ENCODE measurements around the gene KRTAP12-4.
"Not testable (repeated sequence)": the region's sequence is repeated elsewhere in the genome, so short reads cannot be mapped to it uniquely, and the experiment has no call there.

KRTAP12-4 gene, protein sequence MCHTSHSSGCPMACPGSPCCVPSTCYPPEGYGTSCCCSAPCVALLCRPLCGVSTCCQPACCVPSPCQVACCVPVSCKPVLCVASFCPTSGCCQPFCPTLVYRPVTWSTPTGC

DNA sequence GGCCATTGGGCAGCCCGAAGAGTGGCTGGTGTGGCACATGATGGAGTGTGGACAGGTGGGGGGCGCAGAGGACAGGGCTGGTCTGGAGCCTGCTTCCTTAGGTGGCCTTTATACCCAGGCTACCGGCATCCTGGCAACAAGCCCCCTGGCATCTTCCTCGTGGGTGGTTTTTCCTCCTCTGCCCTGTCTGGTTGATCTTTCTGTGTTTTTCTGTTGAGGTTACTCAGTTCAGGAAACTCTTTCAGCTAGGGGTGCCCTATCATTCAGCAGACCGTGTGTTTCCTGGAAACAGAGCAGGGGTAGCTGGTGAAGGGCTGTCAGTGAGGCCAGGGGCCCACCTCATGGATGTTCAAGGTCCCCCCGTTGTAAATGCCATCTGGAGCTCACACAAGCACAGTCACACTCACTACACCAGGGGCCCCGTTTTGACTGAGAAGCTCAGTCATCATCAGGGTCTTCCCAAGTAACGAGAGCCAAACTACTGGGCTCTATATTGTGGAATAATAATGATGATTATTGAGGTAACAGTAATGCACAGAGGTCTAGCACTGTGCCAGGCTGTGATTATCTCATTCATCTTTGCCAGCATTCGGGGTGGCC is at the start of gene KRTAP12-4:
Gene KRTAP12-4, minus strand, starts transcription at position 84 of the 600 bp plus-strand sequence. Its CDS starts 45 bp downstream, at position 39.
- no peak for DNase-seq (ENCODE audit: low read depth)

DNA sequence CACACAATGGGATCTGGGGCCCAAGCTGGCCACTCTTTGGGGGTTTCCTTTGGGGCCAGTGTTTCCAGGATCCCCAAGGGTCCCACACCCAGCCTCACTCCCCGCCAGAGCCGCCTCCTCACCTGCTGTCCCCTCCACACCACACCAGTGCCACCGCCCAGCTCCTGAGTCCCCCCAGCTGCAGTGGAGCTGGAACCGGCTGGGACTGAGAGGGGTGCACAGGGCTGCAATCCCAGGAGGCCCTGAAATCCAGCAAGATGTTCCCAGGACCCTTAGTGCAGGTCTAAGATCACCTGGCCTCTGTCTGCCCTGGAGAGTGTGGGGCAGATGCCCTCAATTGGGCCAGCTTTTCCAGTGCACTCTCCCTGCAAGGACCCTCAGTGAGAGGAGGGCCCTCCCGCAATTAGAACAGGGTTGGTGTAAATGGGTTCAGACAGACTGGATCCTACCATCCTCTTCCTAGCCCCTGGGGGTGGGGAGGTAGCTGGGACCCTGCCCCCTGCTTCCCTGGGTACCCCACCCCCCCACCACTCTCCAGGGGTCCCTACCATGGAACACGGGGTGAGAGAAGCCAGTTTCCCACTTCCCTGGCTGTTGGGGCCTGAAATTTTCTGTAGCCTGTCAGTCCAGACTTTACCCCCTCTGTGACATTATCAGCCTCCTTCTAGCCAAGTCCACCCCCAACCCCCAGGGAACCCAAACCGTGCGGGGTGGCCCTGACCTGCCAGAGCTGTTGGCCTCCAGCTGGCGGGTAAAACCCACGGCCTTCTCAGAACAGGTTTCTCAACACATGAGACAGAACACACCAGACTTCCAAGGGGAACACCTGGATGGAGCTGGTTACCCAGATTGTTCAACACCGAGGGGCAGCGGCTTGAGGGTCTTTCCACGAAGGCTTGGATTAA is 49.5 kb upstream of the KRTAP12-4 start:
- no peak for DNase-seq (ENCODE audit: low read depth)

DNA sequence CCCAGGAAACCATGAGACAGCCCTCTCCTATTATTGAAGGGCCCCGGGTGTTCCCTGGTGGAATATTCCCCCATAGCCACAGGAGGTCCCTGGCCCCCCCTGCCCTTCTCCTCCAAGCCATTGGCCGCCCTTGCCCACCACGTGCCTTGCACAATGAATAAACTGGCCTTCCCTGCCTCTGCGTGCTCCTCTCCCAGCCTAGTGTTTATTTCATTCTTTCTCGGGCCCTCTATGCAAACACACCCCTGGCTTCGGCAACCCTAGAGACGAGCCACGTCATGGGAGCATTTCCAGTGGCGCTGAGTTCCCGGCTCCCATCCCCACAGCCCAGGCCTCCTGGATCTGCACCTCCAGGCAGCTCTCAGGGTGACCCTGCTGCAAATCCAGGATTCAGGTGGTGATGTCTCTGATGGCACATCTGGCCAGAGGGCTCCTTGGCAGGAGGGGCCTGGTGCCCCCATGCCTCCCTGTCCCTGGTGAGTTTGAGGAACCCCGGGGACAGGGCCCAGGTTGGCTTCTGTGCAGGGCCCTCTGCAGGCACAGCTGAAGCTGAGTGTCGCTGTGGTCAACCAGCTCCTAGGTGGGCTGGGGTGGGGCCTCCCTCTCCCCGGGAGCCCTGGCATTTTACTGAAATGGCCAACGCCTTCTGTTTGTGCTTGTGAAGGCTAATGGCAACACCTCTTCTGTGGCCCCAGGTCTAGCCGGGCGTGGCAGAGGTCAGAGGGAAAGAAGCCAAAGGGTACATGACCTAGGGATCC is 48.7 kb upstream of the KRTAP12-4 start:
- no peak for DNase-seq (ENCODE audit: low read depth)

DNA sequence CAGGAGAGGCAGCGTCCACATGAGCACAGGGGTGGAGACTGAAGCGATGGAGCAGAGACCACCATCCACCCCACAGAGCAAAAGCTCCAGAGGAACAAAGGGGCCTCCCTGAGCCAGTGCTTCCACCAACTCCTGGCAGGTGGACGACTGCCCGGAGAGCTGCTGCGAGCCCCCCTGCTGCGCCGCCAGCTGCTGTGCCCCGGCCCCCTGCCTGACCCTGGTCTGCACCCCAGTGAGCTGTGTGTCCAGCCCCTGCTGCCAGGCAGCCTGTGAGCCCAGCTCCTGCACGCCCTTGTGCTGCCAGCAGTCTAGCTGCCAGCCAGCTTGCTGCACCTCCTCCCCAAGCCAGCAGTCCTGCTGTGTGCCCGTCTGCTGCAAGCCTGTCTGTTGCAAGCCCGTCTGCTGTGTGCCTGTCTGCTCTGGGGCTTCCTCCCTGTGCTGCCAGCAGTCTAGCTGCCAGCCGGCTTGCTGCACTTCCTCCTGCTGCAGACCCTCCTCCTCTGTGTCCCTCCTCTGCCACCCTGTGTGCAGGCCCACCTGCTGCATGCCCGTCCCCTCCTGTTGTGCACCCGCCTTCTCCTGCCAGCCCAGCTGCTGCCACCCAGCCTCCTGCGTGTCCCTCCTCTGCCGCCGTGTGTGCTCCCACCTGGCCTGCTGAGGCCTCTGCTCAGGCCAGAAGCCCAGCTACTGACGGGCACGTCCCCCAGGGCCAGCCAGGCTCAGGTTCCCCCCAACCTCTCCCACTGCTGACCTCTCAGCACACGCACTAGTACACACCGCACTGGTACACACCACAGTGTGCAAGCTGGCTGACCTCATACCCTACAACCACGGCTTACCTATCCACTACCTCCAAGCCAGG is 47.9 kb upstream of the KRTAP12-4 start:
- DNase-seq (ENCODE audit: low read depth) = no peak

DNA sequence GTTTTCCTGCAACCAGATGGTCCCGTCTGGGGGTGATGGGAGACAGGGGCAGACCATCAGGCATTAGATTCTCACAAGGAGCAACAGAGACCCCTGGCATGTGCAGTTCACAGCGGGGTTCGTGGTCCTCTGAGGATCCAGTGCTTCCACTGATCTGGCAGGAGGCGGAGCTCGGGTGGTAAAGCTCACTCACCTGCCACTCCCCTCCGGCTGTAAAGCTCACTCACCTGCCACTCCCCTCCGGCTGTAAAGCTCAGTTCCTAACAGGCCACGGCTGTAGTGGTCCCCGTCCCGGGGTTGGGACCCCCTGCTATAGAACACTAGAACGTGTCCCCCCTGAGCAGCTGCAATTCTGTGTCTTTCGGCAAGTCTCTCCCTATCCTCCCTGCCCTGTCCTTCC is 47.1 kb upstream of the KRTAP12-4 start:
- no peak for DNase-seq (ENCODE audit: low read depth)

DNA sequence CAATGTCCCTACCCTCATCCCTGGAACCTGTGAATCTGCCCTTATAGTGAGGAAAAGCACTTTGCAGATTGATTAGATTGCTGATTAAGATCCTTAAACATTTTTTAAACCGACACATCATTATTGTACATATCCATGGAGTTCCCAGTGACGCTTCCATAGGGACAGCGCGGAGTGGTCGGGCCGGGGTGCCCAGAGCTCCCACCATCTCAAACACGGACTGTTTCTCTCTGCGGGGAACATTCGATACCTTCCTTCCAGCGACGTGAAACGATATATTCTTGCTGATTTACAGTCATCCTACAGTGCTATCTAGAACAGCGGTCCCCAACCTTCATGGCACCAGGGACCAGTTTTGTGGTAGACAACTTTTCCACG is 46.6 kb upstream of the KRTAP12-4 start:
- no peak for DNase-seq (ENCODE audit: low read depth)

DNA sequence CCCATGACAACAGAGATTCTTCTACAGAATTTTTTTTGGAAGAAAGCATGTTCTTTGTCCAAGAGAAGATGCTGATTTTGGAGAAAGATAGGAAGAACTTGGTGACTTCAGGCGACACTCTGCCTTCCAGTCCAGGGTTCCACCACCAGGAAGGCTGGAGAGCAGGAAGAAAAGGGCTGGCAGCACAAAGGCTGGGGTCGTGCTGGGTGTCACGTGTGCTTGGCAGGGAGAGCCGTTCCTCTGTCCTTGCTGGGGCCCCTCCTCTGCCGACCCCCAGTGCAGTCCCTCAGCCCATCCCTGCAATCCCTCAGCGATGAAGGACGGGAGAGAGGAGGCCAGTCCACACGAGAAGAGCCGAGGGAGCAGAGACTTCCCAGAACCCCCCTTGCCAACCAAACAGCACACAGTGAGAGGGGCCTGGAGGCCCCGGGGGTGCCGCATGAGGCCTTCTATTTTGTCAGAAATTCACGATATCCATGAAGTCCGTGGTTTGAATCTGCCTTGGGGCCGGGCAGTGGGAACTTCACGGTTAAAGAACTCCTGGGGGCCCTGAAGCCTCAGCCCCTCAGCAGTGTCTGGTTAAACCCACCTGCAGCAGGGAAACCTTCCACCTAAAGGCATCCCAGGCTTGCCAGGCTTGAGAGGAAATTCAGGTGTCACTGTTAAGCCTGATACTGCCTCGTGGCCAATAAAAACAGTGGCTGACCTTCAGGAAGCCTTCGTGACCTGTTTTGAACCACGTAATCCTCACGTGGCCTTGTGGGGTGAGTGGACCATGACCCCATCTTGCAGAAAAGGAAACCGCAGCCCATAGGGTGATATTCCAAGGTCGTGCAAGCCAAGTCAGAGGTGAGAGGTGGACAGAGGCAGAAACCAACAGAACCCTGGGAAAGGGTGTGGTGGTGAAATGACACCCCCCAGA is 45.9 kb upstream of the KRTAP12-4 start:
- DNase-seq (ENCODE audit: low read depth) = no peak

DNA sequence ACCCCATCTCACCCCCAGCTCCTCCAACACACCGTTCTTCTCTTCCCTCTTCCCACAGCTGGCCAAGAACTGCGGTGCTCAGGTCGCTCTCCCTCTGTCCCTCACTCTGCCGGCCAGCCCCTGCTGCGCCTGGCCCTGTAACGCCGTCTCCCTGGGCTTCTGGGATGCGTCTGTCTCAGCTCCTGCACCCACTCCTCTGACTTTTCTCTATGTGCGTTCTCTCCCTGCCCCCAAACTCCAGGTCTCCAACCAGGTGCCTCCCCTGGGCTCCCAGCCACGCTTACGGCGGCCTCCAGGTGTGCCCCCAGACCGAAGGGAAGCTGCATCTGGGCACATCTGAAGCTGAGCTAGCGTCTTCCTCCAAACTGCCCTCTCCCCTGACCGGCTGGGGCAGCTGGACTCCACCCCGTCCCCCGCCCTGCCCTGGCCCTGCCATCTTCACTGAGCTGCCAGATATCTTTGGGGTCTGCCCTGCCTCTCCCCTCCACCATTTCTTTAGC is 45.1 kb upstream of the KRTAP12-4 start:
- no peak for DNase-seq (ENCODE audit: low read depth)

DNA sequence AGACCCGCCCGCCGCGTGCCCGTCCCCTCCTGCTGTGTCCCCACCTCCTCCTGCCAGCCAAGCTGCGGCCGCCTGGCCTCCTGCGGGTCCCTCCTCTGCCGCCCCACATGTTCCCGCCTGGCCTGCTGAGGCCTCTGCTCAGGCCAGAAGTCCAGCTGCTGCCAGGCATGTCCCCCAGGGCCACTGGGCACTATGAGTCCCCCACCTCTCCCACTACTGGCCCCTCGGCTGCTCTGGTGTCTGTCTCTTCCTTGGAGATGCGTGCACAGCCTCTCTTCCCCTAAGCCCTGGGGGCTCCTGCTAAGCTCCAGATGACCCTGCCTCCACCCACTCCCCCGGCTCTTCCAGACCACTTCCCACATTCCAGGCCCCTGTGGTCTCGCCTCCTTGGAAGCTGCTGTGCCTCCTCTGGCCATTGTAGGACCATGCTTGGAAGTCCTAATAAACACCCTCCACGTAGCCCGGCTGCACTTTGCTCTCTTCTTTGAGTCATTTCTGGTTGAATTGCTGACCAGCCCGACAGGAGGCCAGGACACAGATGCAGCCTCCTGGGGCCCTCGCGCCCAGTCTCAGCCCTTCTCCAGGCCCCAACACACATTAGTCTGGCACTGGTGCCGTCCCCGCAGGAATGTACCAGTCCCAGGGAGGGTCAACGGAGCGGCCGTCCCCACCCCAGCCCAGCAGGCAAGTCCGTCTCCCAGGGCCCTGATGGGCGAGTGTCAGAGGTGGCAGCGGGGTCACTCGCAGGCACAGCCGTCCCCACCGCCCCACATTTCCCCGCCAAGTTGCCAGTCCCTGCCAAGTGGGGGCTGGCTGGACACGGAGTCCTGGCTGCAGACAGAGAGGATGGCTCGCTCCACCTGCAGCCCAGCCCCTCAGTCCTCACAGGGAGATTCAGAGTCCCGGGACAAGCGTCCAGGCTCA is 43.6 kb upstream of the KRTAP12-4 start:
- no peak for DNase-seq (ENCODE audit: low read depth)

DNA sequence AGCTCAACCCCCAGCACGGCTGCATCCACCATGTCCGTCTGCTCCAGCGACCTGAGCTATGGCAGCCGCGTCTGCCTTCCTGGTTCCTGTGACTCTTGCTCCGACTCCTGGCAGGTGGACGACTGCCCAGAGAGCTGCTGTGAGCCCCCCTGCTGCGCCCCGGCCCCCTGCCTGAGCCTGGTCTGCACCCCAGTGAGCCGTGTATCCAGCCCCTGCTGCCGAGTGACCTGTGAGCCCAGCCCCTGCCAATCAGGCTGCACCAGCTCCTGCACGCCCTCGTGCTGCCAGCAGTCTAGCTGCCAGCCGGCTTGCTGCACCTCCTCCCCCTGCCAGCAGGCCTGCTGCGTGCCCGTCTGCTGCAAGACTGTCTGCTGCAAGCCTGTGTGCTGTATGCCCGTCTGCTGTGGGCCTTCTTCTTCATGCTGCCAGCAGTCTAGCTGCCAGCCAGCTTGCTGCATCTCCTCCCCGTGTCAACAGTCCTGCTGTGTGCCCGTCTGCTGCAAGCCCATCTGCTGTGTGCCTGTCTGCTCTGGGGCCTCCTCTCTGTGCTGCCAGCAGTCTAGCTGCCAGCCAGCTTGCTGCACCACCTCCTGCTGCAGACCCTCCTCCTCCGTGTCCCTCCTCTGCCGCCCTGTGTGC is 42.8 kb upstream of the KRTAP12-4 start, which contains the start of gene KRTAP10-12:
Gene KRTAP10-12, plus strand, starts transcription at position 1 of the 639 bp plus-strand sequence. Its CDS starts 30 bp downstream, at position 31.
- not testable (repeated sequence) for DNase-seq (ENCODE audit: low read depth)

DNA sequence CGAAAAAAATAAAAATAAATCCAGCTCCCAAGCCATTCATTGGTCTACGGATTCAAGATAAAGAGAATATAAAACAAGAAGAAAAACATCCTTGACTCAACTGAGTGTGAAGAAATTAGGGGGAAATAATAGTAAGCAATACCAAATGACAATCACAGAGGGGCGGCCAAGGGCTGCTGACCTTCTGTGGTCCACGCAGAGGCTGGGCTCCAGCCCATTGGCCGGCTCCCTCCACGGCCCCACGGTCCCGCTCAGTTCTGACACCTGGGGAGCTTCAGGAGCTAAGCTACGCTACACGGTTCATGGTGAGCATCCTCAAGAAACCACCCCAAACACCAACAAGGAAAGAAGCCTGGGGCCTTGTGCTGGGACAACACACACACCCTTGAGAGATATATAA is 42.1 kb upstream of the KRTAP12-4 start:
- DNase-seq (ENCODE audit: low read depth) = no peak

DNA sequence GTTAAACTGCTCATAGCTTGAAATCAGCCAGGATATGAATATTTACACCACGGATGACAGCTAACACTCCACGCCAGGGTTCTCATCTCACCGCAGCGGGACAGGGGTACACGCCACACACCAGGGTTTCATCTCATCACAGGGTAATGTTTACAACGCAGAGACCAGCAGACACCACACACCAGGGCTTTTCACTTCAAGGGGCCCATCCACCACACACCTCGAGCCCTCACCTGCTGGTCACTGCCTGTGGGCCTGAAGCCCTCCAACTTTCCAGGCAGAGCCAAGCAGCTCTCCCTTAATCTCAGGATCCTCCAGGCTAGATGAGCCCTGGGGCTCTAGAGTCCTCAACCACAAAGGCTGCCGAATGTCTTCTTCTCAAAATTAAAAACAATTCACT is 41.2 kb upstream of the KRTAP12-4 start:
- no peak for DNase-seq (ENCODE audit: low read depth)

DNA sequence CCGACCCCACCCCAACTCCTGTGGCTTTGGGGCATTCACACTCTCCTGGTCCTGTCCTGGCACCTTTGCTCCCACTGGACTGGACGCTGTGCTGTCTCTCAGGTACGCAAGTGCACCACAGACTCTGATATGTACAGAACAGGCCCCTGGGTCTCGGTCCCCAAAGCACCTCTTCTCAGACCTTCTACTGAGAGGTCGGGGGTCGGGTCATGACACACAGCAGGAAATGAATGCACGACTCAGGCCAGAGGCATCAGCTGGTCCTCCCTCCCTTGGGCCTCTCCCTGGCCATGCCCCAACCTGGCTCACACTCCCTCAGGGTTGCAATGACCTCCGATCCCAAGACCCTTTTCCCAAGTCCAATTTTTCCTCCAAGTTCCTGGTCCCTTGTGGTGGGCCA is 40.7 kb upstream of the KRTAP12-4 start:
- no peak for DNase-seq (ENCODE audit: low read depth)

DNA sequence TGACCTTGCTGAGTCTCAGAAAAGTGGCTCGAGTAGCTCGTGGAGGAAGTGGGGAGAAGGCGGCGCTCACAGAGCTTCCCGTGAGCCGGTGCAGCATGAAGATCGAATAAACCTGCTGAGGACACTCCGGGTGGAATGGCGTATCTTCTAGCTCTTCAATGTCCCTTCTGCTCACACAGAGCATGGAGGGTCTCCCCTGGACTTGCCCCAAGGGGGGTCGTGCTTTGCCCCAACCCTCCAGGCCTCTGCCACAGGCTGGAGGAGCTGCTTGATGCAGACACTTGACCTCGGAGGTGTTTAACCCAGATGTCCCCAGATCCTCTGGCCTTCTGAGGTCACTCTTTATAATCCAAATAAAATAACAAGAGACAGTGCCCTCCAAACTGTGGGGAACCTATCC is 40.3 kb upstream of the KRTAP12-4 start:
- no peak for DNase-seq (ENCODE audit: low read depth)

DNA sequence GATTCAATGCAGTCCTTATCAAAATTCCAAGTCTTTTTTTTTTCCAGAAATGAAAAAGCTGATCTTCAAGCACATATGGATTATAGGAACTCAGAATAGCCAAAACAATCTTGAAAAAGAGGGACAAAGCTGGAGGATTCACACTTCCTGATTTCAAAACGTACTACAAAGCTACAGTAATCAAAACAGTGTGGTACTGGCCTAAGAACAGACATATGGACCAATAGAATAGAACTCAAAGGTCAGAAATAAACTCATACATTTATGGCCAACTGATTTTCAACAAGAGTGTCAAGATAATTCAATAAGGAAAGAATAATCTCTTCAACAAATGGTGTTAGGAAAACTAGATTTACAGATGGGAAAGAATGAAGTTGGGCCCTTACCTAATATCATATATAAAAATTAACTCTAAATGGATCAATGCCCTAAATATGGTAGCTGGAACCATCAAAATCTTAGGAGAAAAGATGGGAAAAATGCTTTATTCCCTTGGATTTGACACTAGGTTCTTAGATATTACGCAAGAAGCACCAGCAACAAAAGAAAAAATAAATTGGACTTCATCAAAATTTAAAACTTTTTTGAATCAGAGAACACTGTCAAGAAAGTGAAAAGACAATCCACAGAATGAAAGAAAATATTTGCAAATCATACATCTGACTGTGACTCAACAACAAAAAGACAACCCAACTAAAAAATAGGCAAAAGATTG is 38.5 kb upstream of the KRTAP12-4 start:
- DNase-seq (ENCODE audit: low read depth) = no peak

DNA sequence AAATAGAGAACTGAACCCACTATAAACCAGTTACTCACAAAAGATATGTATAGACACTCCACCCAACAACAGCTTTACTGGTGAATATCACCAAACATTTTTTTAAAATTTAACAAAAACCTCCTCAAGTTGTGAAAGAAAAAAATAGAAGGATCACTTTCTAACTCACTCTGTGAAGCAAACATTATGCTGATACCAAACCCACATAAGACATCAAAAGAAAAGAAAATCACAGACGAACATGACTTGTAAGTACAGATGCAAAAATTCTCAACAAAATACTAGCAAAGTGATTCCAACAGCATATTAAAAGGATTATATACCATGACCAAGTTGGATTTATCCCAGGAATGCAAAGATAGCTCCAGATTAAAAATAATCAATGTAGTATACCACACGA is 37.2 kb upstream of the KRTAP12-4 start:
- no peak for DNase-seq (ENCODE audit: low read depth)

DNA sequence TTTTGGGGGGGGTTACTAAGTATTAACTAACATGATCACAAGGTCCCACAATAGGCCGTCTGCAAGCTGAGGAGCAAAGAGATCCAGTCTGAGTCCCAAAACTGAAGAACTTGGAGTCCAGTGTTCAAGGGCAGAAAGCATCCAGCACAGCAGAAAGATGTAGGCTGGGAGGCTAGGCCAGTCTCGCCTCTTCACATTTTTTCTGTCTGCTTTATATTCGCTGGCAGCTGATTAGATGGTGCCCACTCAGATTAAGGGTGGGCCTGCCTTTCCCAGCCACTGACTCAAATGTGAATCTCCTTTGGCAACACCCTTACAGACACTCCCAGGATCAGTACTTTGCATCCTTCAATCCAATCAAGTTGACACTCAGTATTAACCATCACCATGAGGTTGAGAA is 35.3 kb upstream of the KRTAP12-4 start:
- not testable (repeated sequence) for DNase-seq (ENCODE audit: low read depth)

DNA sequence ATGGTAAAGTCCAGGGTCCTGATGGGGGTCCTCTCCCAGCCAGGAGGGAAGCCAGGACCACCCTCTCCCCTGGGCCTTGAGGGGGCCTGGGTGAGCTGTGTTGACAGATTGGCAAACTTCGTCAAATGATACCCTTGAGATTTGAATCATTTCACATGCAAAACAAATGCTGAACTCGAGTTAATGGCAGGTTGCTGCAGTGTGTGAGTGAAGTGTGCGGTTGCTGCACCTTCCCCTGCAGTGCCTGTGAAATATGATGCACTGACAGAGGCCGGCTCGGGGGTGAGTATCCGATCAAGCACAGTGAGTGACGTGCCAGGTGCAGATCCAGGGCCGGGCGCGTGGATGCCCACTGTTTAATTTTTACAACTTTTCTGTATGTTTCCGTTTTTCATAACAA is 33.2 kb upstream of the KRTAP12-4 start:
- DNase-seq (ENCODE audit: low read depth) = no peak
